GM19023 (cell line): ENCODE results near the gene ALOX15.
"Not testable (repeated sequence)": the region's sequence is repeated elsewhere in the genome, so short reads cannot be mapped to it uniquely, and the experiment has no call there.

Source experiments
- ATAC-seq: cut with Tn5 transposase; IDR thresholded peaks from one replicate; pipeline ENCODE4 v1.9.1; 2021; ENCODE audit warnings: mild to moderate bottlenecking, moderate library complexity; ENCODE audit not compliant: unreplicated experiment

The ALOX15 gene

GRCh38 chr17:4594931-4595684, 46.4 kb downstream of the ALOX15 start:
- ATAC-seq: no peak

GRCh38 chr17:4594406-4594805, 47.1 kb downstream of the ALOX15 start:
- ATAC-seq: no peak

GRCh38 chr17:4593021-4593421, 48.5 kb downstream of the ALOX15 start:
- no peak for ATAC-seq

GRCh38 chr17:4592240-4593005, 49.1 kb downstream of the ALOX15 start:
- ATAC-seq: no peak

- ATAC-seq: no peak
Observed at GRCh38 chr17:4591529-4591928, 49.9 kb downstream of the ALOX15 start.

GRCh38 chr17:4590981-4591453, 50.5 kb downstream of the ALOX15 start:
- ATAC-seq: no peak

- not testable (repeated sequence) for ATAC-seq
Observed at GRCh38 chr17:4590042-4590441, 51.4 kb downstream of the ALOX15 start.

- ATAC-seq: no peak
Observed at GRCh38 chr17:4588898-4589625, 52.4 kb downstream of the ALOX15 start.

- no peak for ATAC-seq
Observed at GRCh38 chr17:4588391-4588790, 53.1 kb downstream of the ALOX15 start.

- ATAC-seq: no peak
Observed at GRCh38 chr17:4587803-4588202, 53.7 kb downstream of the ALOX15 start.

- ATAC-seq: no peak
Observed at GRCh38 chr17:4587195-4587594, 54.3 kb downstream of the ALOX15 start.

- ATAC-seq: no peak
Observed at GRCh38 chr17:4586043-4586442, 55.4 kb downstream of the ALOX15 start.

- no peak for ATAC-seq
Observed at GRCh38 chr17:4585638-4585994, 55.9 kb downstream of the ALOX15 start.

GRCh38 chr17:4584917-4585637, 56.4 kb downstream of the ALOX15 start:
- no peak for ATAC-seq

- no peak for ATAC-seq
Observed at GRCh38 chr17:4584101-4584916, 57.2 kb downstream of the ALOX15 start, which contains the start of gene SMTNL2. TSS of gene SMTNL2 (plus strand) at chr17:4584529. CDS start at chr17:4584606, 77 bp downstream.

GRCh38 chr17:4583782-4584100, 57.7 kb downstream of the ALOX15 start:
- ATAC-seq: no peak

GRCh38 chr17:4583206-4583605, 58.3 kb downstream of the ALOX15 start:
- no peak for ATAC-seq

- ATAC-seq: no peak
Observed at GRCh38 chr17:4582691-4583090, 58.8 kb downstream of the ALOX15 start.

GRCh38 chr17:4582101-4582501, 59.4 kb downstream of the ALOX15 start:
- no peak for ATAC-seq
